OCI-LY3 (cell line): ENCODE measurements around the gene REEP6.

Experiments used
- H2AFZ ChIP-seq: fragments of 200-600, 300-600 bp; shearing (Covaris generic); 2 replicates; pipeline ENCODE4 v1.6.0; 2014; ENCODE audit warnings: antibody characterized with exemption, low read depth, low read length
- H3K27ac ChIP-seq: fragments of 200-600, 300-600 bp; sonication (generic); 2 replicates; pipeline ENCODE4 v1.5.1; 2014; ENCODE audit warnings: mild to moderate bottlenecking, low read length, moderate library complexity, mixed read lengths
- H3K27me3 ChIP-seq: fragments of 200-600, 300-600 bp; sonication (generic); 2 replicates; pipeline ENCODE4 v1.6.1; 2014; ENCODE audit warnings: low read depth, low read length, mixed read lengths
- H3K36me3 ChIP-seq: fragments of 200-600, 300-600 bp; sonication (generic); replicated peaks from 2 replicates; pipeline ENCODE3; 2014; ENCODE audit warnings: low read depth, low read length, mixed read lengths
- H3K4me1 ChIP-seq: fragments of 300-600, 200-600 bp; sonication (generic); 2 replicates; pipeline ENCODE4 v1.6.1; 2014; ENCODE audit warnings: low read length, mixed read lengths
- H3K4me2 ChIP-seq: fragments of 200-600, 300-600 bp; sonication (generic); 2 replicates; pipeline ENCODE4 v1.6.1; 2014; ENCODE audit warnings: low read length, mixed read lengths
- H3K4me3 ChIP-seq: fragments of 300-600, 200-600 bp; sonication (generic); 2 replicates; pipeline ENCODE4 v1.5.1; 2014; ENCODE audit warnings: antibody characterized with exemption, mild to moderate bottlenecking, low read length, moderate library complexity
- H3K79me2 ChIP-seq: fragments of 300-600, 200-600 bp; shearing (Covaris generic); 2 replicates; pipeline ENCODE4 v1.6.1; 2014; ENCODE audit warnings: mild to moderate bottlenecking, low read length, mixed read lengths
- H3K9ac ChIP-seq: fragments of 300-600, 200-600 bp; shearing (Covaris generic); 2 replicates; pipeline ENCODE4 v1.6.0; 2014; ENCODE audit warnings: mild to moderate bottlenecking, low read length, moderate library complexity
- H3K9me3 ChIP-seq: fragments of 200-600, 300-600 bp; shearing (Covaris generic); 2 replicates; pipeline ENCODE4 v1.6.1; 2014; ENCODE audit warnings: low read length, mixed read lengths; ENCODE audit not compliant: insufficient read depth
- H4K20me1 ChIP-seq: fragments of 200-600, 300-600 bp; sonication (generic); 2 replicates; pipeline ENCODE4 v1.6.1; 2016; ENCODE audit warnings: low read length, mixed read lengths; ENCODE audit not compliant: insufficient read depth
- CTCF ChIP-seq: fragments of 200-600, 300-600 bp; sonication (generic); IDR thresholded peaks from 2 replicates; pipeline ENCODE4 v1.5.1; 2014; ENCODE audit warnings: antibody characterized with exemption, low read length, low read depth
- EZH2phosphoT487 ChIP-seq: fragments of 200-600 bp; shearing (Covaris generic); IDR thresholded peaks from 2 replicates; pipeline ENCODE4 v1.6.1; 2018; ENCODE audit warnings: antibody characterized with exemption, mixed run types, low read depth

Gene REEP6

GRCh38 chr19:1509602-1510441, 18.8 kb downstream of the REEP6 start:
- no peak overlapping the region for H3K4me3 ChIP-seq
- no peaks in the 10 kb centered on the region for H3K9me3 ChIP-seq
- no peaks in the 10 kb centered on the region for H3K36me3 ChIP-seq
- H3K4me2 ChIP-seq: no peak overlapping the region
- TF ChIP-seq CTCF: no peak
- TF ChIP-seq EZH2phosphoT487: no peak
- no peak overlapping the region for H3K27ac ChIP-seq
- no peaks in the 10 kb centered on the region for H4K20me1 ChIP-seq
- H3K79me2 ChIP-seq: no peaks in the 10 kb centered on the region
- no peaks in the 10 kb centered on the region for H3K4me1 ChIP-seq
- H3K9ac ChIP-seq: no peak overlapping the region
- H3K27me3 ChIP-seq: no peaks in the 10 kb centered on the region
- H2AFZ ChIP-seq: no peak overlapping the region

DNA sequence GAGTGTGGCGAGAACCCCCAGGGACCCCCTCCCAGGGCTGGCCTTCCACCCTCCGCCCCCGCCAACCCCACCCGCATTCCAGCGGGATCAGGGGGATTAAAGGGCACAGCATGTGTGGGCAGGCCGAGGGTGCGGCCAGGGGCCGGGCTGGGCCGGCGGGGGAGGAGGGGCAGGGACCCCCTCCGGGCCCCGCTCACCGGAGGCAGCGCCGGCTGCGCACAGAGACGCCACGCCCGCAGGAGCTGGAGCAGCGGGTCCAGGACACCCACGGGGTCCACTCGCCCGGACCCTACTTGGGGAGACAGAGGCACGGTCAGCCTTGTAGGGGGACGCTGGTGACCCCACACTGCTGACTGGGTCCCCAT, 19.4 kb downstream of the REEP6 start:
- Histone ChIP-seq H3K27ac (no peak overlapping the region), H4K20me1 (no peaks in the 10 kb centered on the region), H3K36me3 (no peaks in the 10 kb centered on the region), H3K27me3 (no peaks in the 10 kb centered on the region), H3K9me3 (no peaks in the 10 kb centered on the region), H3K79me2 (no peaks in the 10 kb centered on the region), H3K4me1 (no peaks in the 10 kb centered on the region), H3K4me3 (no peak overlapping the region), H3K4me2 (no peak overlapping the region), H3K9ac (no peak overlapping the region), H2AFZ (no peak overlapping the region)
- no peak for TF ChIP-seq CTCF
- TF ChIP-seq EZH2phosphoT487: no peak

GRCh38 chr19:1510807-1511206, 19.8 kb downstream of the REEP6 start:
- no peaks in the 10 kb centered on the region for H3K27me3 ChIP-seq
- H3K9me3 ChIP-seq: no peaks in the 10 kb centered on the region
- no peak overlapping the region for H2AFZ ChIP-seq
- no peak overlapping the region for H3K4me2 ChIP-seq
- no peaks in the 10 kb centered on the region for H4K20me1 ChIP-seq
- TF ChIP-seq EZH2phosphoT487: no peak
- no peak for TF ChIP-seq CTCF
- H3K27ac ChIP-seq: no peak overlapping the region
- H3K36me3 ChIP-seq: no peaks in the 10 kb centered on the region
- no peaks in the 10 kb centered on the region for H3K79me2 ChIP-seq
- no peaks in the 10 kb centered on the region for H3K4me1 ChIP-seq
- H3K9ac ChIP-seq: no peak overlapping the region
- H3K4me3 ChIP-seq: no peak overlapping the region

DNA sequence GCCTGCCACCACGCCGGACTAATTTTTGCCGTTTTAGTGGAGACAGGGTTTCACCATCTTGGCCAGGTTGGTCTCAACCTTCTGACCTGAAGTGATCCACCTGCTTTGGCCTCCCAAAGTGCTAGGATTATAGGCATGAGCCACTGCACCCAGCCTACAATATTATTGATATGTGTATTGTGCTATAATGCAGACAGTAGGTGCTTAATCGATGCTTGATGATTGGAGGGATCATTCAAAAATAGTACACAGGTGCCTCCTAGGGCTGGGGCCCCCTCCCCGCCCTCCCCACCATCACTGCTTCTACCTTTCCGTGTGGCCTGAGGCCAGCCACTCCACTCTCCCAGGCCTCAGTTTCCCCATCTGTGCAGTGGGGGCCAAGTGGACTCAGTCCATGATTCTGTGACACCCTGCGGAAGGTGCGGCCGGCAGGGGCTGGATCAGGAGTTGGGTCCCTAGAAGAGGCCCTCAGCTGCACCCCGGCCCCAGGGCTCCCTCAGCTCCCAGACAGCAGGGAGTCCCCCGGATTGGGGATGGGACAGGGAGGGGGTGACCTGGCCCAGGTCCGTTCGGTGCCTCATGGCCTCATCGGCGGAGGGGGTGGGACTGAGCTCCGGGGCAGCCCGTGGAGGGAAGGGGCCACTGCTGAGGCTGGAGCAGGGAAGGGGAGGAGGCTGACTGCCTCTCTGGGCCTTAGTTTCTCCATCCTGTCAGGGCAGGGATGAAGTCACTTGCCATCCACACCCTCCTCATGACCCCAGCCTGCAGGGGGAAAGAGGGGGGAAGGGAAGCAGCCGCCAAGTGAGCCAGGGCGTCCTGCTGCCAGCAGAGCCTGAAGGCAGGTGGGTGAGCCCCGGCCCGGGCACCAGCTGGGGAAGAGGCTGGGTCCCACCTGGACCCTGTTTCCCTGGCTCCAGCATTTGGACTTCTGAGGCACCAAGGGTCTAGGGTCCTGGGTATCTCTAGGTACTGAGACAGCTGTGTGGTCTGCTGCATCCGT, 20.6 kb downstream of the REEP6 start:
- Histone ChIP-seq H3K36me3 (no peaks in the 10 kb centered on the region), H3K9ac (no peak overlapping the region), H3K4me2 (no peak overlapping the region), H3K4me3 (no peak overlapping the region), H3K4me1 (no peaks in the 10 kb centered on the region), H4K20me1 (no peaks in the 10 kb centered on the region), H3K9me3 (no peaks in the 10 kb centered on the region), H3K79me2 (no peaks in the 10 kb centered on the region), H2AFZ (no peak overlapping the region), H3K27me3 (no peaks in the 10 kb centered on the region), H3K27ac (no peak overlapping the region)
- TF ChIP-seq CTCF: no peak
- no peak for TF ChIP-seq EZH2phosphoT487
